CD4-positive, alpha-beta T cell (primary cell): Measurements from ENCODE around the gene SLC29A2. TPM values are rescaled to one million over a fixed set of nuclear protein-coding genes. Genes with fewer than 3 reads are reported as not detected.

Experiments used
- ATAC-seq: fragments of 200-7000 bp; cut with Tn5 transposase; one replicate; pipeline ENCODE4 v1.10.0; 2022; ENCODE audit warnings: mild to moderate bottlenecking; ENCODE audit not compliant: poor library complexity
- CTCF ChIA-PET: fragments of 350-600 bp; sonication (Branson Sonifier 250); formaldehyde crosslinking; loops from one replicate; lab custom pipeline; 2021; ENCODE audit warnings: antibody characterized with exemption, inconsistent platforms; lab: Charles Lee
- POLR2A ChIA-PET: fragments of 350-600 bp; sonication (Branson Sonifier 250); formaldehyde crosslinking; loops from one replicate; lab custom pipeline; 2021; ENCODE audit warnings: antibody characterized with exemption, inconsistent platforms; lab: Charles Lee
- DNase-seq, 14 experiments: peaks; one replicate each; pipeline ENCODE4 v3.0.0-alpha.2; 2013 to 2020; ENCODE audit warnings: mixed read lengths in 2 of 14
- H3K27ac ChIP-seq, 2 donors: one replicate each; pipeline versions ENCODE4 v1.5.1 to v1.7.0; 2013; ENCODE audit warnings: low read length in 2 of 2, low read depth in 1 of 2, mild to moderate bottlenecking in 1 of 2
- H3K27me3 ChIP-seq, 2 experiments: 1 replicate in 1 of 2; 2 replicates in 1 of 2; pipeline versions ENCODE4 v1.6.1 to v1.7.0; 2013; ENCODE audit warnings: low read length in 2 of 2, control low read depth in 1 of 2, mild to moderate bottlenecking in 1 of 2, moderate library complexity in 1 of 2; ENCODE audit not compliant: insufficient read depth in 2 of 2, control insufficient read depth in 1 of 2
- H3K36me3 ChIP-seq: one replicate; pipeline ENCODE4 v1.6.1; 2013; ENCODE audit warnings: low read length, control low read depth; ENCODE audit not compliant: insufficient read depth
- H3K4me1 ChIP-seq: one replicate; pipeline ENCODE4 v1.6.1; 2013; ENCODE audit warnings: low read length, control low read depth; ENCODE audit not compliant: insufficient read depth
- H3K4me3 ChIP-seq: one replicate; pipeline ENCODE4 v1.5.1; 2013; ENCODE audit warnings: mild to moderate bottlenecking, low read length, moderate library complexity
- H3K9me3 ChIP-seq, 2 experiments: 1 replicate in 1 of 2; 2 replicates in 1 of 2; pipeline versions ENCODE4 v1.6.1 to v1.7.0; 2013; ENCODE audit warnings: low read length in 2 of 2, mild to moderate bottlenecking in 2 of 2, control low read depth in 1 of 2, moderate library complexity in 1 of 2; ENCODE audit not compliant: control insufficient read depth in 1 of 2, insufficient read depth in 1 of 2
- H3K27ac Mint-ChIP-seq: one replicate; pipeline ENCODE4 v1.8.0; 2020; ENCODE audit warnings: mixed read lengths
- H3K27me3 Mint-ChIP-seq: one replicate; pipeline ENCODE4 v1.8.0; 2021; ENCODE audit warnings: mixed read lengths
- H3K36me3 Mint-ChIP-seq: one replicate; pipeline ENCODE4 v1.8.0; 2021; ENCODE audit warnings: low read depth, mixed read lengths
- H3K4me1 Mint-ChIP-seq: one replicate; pipeline ENCODE4 v1.8.0; 2021; ENCODE audit warnings: low read depth, mixed read lengths
- H3K4me3 Mint-ChIP-seq: one replicate; pipeline ENCODE4 v1.8.0; 2020; ENCODE audit warnings: mild to moderate bottlenecking, mixed read lengths
- H3K9me3 Mint-ChIP-seq: one replicate; pipeline ENCODE4 v1.8.0; 2020; ENCODE audit warnings: mixed read lengths
- intact Hi-C, 2 experiments: fragments of 100-400 bp; cut with DNase I in 1 of 2; cut with micrococcal nuclease in 1 of 2; formaldehyde crosslinking; loops; one replicate each; pipeline versions ENCODE4 v1.15.1 to v1.9.0; 2023 to 2025; cut with DNase I, micrococcal nuclease
- total RNA-seq, 174 experiments: library from RNA in 2 of 174; stranded (reverse) in 2 of 174; gene quantifications; one replicate each; pipeline ENCODE4 v1.2.3 and lab custom pipeline; 2021 to 2026
- TF ChIP-seq, protein P1 (sequence below): fragments of 200-600 bp; IDR thresholded peaks from one replicate; pipeline ENCODE4 v1.8.0; 2022; ENCODE audit warnings: antibody characterized with exemption, mild to moderate bottlenecking

The SLC29A2 gene
- total RNA-seq, 2 experiments from 2014 or later: 9.7 TPM

- Histone ChIP-seq H3K4me3 (no peak overlapping the region), H3K27ac (no peak overlapping the region), H3K36me3 (peaks cover 8% of the 10 kb centered on the region), H3K27me3 (no peaks in the 10 kb centered on the region), H3K9me3 (no peaks in the 10 kb centered on the region), H3K4me1 (no peaks in the 10 kb centered on the region)
- CTCF ChIA-PET: interaction anchor here (0.7 to 2.7 kb wide), 5 partner anchors 20 to 1731 kb away, joined by 3 to 14 read pairs (median 9); partner anchors contain the start of gene BRMS1
- ATAC-seq (peak; percentile 77), DNase-seq (peak; percentile 51 to 77 (median 60))
- POLR2A ChIA-PET: interaction anchor here (0.7 to 1.3 kb wide), 5 partner anchors 8 to 479 kb away, joined by 3 to 4 read pairs (median 3); partner anchors contain the start of gene SLC29A2
- intact Hi-C loops: no loop called here
- Mint-ChIP-seq H3K9me3 (no peaks in the 10 kb centered on the region), H3K4me3 (no peak overlapping the region), H3K27me3 (no peaks in the 10 kb centered on the region), H3K27ac (no peak overlapping the region), H3K4me1 (no peaks in the 10 kb centered on the region), H3K36me3 (no peaks in the 10 kb centered on the region)
- TF ChIP-seq, protein P1, sequence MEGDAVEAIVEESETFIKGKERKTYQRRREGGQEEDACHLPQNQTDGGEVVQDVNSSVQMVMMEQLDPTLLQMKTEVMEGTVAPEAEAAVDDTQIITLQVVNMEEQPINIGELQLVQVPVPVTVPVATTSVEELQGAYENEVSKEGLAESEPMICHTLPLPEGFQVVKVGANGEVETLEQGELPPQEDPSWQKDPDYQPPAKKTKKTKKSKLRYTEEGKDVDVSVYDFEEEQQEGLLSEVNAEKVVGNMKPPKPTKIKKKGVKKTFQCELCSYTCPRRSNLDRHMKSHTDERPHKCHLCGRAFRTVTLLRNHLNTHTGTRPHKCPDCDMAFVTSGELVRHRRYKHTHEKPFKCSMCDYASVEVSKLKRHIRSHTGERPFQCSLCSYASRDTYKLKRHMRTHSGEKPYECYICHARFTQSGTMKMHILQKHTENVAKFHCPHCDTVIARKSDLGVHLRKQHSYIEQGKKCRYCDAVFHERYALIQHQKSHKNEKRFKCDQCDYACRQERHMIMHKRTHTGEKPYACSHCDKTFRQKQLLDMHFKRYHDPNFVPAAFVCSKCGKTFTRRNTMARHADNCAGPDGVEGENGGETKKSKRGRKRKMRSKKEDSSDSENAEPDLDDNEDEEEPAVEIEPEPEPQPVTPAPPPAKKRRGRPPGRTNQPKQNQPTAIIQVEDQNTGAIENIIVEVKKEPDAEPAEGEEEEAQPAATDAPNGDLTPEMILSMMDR: peak; percentile 72
Measured at GRCh38 chr11:66363805-66364535, 7.6 kb downstream of the SLC29A2 start.

DNA sequence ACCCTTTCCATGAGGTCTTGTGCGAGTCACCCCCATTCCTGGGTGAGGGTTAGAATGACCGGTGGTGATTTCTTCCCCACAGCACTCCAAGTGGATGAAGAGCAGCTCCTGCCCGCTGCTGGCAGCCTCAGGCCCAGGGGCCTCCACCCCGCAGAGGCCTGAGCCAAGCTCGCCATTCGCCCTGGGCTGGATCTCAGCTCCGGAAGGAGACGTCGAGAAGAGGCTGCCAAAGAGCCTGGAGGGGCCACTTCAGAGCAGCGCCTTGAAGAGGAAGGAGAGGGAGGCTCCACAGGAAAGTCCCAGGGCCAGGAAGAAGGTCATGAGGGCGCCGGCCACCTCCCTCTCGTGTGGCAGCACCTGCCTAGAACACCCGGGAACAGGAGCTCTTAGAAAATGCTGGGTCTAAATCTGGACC lies 8.4 kb downstream of the SLC29A2 start:
- H3K27ac ChIP-seq: no peak overlapping the region
- intact Hi-C loops: no loop called here
- H3K9me3 Mint-ChIP-seq: no peaks in the 10 kb centered on the region
- no peaks in the 10 kb centered on the region for H3K27me3 Mint-ChIP-seq
- no peaks in the 10 kb centered on the region for H3K4me1 ChIP-seq
- H3K36me3 Mint-ChIP-seq: no peaks in the 10 kb centered on the region
- no peaks in the 10 kb centered on the region for H3K9me3 ChIP-seq
- H3K4me3 Mint-ChIP-seq: no peak overlapping the region
- TF ChIP-seq, protein P1: no peak
- ChIA-PET CTCF (interaction anchor here (1.5 to 2.7 kb wide), 4 partner anchors 19 to 51 kb away, joined by 4 to 14 read pairs (median 9); partner anchors contain the start of gene BRMS1), POLR2A (interaction anchor here (0.7 to 1.3 kb wide), 4 partner anchors 9 to 480 kb away, joined by 3 to 4 read pairs (median 3); partner anchors contain the start of gene SLC29A2)
- no peak overlapping the region for H3K4me3 ChIP-seq
- H3K36me3 ChIP-seq: peaks cover 8% of the 10 kb centered on the region
- DNase-seq (no peak), ATAC-seq (no peak)
- H3K27me3 ChIP-seq: no peaks in the 10 kb centered on the region
- H3K27ac Mint-ChIP-seq: no peak overlapping the region
- H3K4me1 Mint-ChIP-seq: no peaks in the 10 kb centered on the region

DNA sequence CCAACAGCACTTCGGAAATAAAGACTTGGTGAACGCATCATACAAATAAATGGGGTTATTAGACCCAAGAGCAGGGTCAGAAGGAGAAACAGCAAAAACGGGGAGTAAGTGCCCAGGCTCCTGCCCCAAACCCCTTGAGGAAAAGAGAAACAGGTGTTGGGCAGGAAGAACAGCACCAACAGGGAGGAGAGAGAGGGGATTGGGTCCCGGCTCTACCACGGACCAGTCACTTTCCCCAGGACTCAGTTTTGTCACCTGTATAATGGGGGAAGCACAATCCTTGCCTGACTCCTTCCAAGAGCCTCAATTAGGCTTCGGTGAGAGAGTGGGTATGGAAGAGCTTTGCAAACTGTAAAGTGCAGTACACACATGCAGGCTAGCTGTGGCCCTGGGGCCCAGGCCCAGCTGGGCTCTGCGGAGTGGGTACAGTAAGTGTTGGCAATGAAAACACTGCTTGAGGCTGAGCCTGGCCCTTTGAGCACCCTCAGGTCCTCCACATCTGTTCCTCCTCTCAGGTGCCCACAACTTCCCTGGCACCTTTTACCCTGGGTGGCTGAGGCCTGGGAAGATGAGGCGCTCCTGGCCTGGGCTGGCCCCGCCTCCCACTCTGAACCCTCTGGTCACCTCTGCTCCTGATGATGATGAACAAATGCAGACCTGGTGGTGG lies 8.9 kb downstream of the SLC29A2 start:
- ChIA-PET CTCF (interaction anchor here (1.5 to 2.7 kb wide), 3 partner anchors 24 to 51 kb away, joined by 9 to 14 read pairs (median 9); no protein-coding TSS in a partner anchor), POLR2A (interaction anchor here (1.1 to 1.5 kb wide), 2 partner anchors 9 to 24 kb away, joined by 3 read pairs; partner anchors contain the start of gene SLC29A2)
- intact Hi-C loops: no loop called here
- no peaks in the 10 kb centered on the region for H3K36me3 Mint-ChIP-seq
- Histone ChIP-seq H3K27me3 (no peaks in the 10 kb centered on the region), H3K27ac (no peak overlapping the region), H3K9me3 (no peaks in the 10 kb centered on the region), H3K4me1 (no peaks in the 10 kb centered on the region), H3K36me3 (peaks cover 8% of the 10 kb centered on the region), H3K4me3 (no peak overlapping the region)
- no peaks in the 10 kb centered on the region for H3K4me1 Mint-ChIP-seq
- ATAC-seq (no peak), DNase-seq (no peak)
- H3K27me3 Mint-ChIP-seq: no peaks in the 10 kb centered on the region
- TF ChIP-seq, protein P1: no peak
- no peak overlapping the region for H3K4me3 Mint-ChIP-seq
- H3K9me3 Mint-ChIP-seq: no peaks in the 10 kb centered on the region
- no peak overlapping the region for H3K27ac Mint-ChIP-seq
